ENCODE measurements around the gene DUS2. TPM values are rescaled to one million over a fixed set of nuclear protein-coding genes. Genes with fewer than 3 reads are reported as not detected.

Gene DUS2
- total and polyA plus RNA-seq, 2 of the 8 experiments (the other 6 are each of a cell fraction or from before 2014, with no cell fraction given) = 17.2 to 27.0 TPM

- Histone ChIP-seq H3K27me3 (replicated peaks in 1 of 4; ENCODE audit: control insufficient read depth in 3 of 4, extremely low read depth in 1 of 4, insufficient read depth in 3 of 4, low read length in 3 of 4) (no peaks in the 10 kb centered on the region), H3K4me2 (ENCODE audit: insufficient read depth in 1 of 2, low read depth in 2 of 2, low read length in 2 of 2) (no peak overlapping the region), H3K23ac (ENCODE audit: insufficient read length) (no peak overlapping the region), H4K91ac (replicated peaks; ENCODE audit: insufficient read length, low read length) (no peak overlapping the region), H3K56ac (replicated peaks; ENCODE audit: insufficient read length, low read depth, low read length) (no peak overlapping the region), H2AK5ac (ENCODE audit: low read depth, low read length) (no peak overlapping the region), H3K36me3 (ENCODE audit: control insufficient read depth in 2 of 4, insufficient read depth in 4 of 4, low read length in 3 of 4) (peaks cover 13 to 35% (median 31%) of the 10 kb centered on the region in 4 experiments; a peak in 7 of 8 replicates), H2BK5ac (ENCODE audit: low read depth, low read length) (no peak overlapping the region), H3K79me2 (ENCODE audit: control insufficient read depth in 1 of 2, insufficient read depth in 2 of 2, low read length in 2 of 2) (no peaks in the 10 kb centered on the region), H3K27ac (ENCODE audit: low read depth, low read length) (no peak overlapping the region), H3K4ac (replicated peaks; ENCODE audit: insufficient read length, low read depth, low read length) (no peak overlapping the region), H3K23me2 (ENCODE audit: low read depth, low read length) (no peaks in the 10 kb centered on the region), H4K5ac (ENCODE audit: insufficient read length, low read depth, low read length) (no peak overlapping the region), H3K18ac (ENCODE audit: extremely low read depth, low read length) (no peak overlapping the region), H4K8ac (ENCODE audit: extremely low read depth, insufficient read depth, low read length) (no peak overlapping the region), H3K9ac (replicated peaks in 1 of 4; ENCODE audit: extremely low read depth in 1 of 4, low read depth in 3 of 4, low read length in 3 of 4) (no peak overlapping the region), H3K9me3 (ENCODE audit: insufficient read depth in 2 of 2, low read depth in 1 of 2, low read length in 1 of 2) (no peaks in the 10 kb centered on the region), H2BK20ac (ENCODE audit: low read length) (no peak overlapping the region), H2AFZ (ENCODE audit: low read length) (no peak overlapping the region), H4K20me1 (replicated peaks in 1 of 2; ENCODE audit: control insufficient read depth in 1 of 2, insufficient read depth in 2 of 2, low read length in 2 of 2) (peaks cover 0 to 5% of the 10 kb centered on the region in 2 experiments), H3K79me1 (ENCODE audit: low read depth, low read length) (no peaks in the 10 kb centered on the region), H2BK12ac (ENCODE audit: low read depth, low read length) (no peak overlapping the region), H3K14ac (ENCODE audit: insufficient read length) (no peak overlapping the region), H2BK120ac (replicated peaks; ENCODE audit: low read depth, low read length) (no peak overlapping the region), H2BK15ac (ENCODE audit: low read length) (no peak overlapping the region), H3K4me1 (replicated peaks in 1 of 4; ENCODE audit: control insufficient read depth in 3 of 4, insufficient read depth in 4 of 4, low read length in 3 of 4) (no peaks in the 10 kb centered on the region), H3K4me3 (ENCODE audit: extremely low read depth in 1 of 4, insufficient read depth in 2 of 4, low read depth in 3 of 4, low read length in 4 of 4) (no peak overlapping the region)
- POLR2A ChIA-PET (ENCODE audit: partially characterized antibody) = interaction anchor here (0.7 to 4.2 kb wide), 2 partner anchors 12 to 49 kb away, joined by 3 to 19 read pairs; partner anchors contain the start of genes DDX28, DUS2 and NFATC3
- DNase-seq (ENCODE audit: low read depth in 1 of 2, low spot score in 2 of 2) (peak in 1 of 2 experiments; percentile 0), FAIRE-seq (no peak)
- CTCF ChIA-PET (ENCODE audit: partially characterized antibody) = interaction anchor here (0.9 to 2.5 kb wide), 6 partner anchors 8 to 157 kb away, joined by 3 to 19 read pairs (median 4); no protein-coding TSS in a partner anchor
- 89% methylated on average over 1 of the region's 1 CpG; no CpG with 5 or more reads in 1 of the 2 experiments for WGBS, 2 experiments (ENCODE audit: extremely low coverage in 1 of 2, insufficient coverage in 1 of 2, insufficient read length in 1 of 2, insufficient replicate concordance in 2 of 2, low coverage in 1 of 2, low lambda C conversion rate in 2 of 2, missing lambda C conversion rate in 1 of 2)
- TF ChIP-seq SIX5 (IDR thresholded peaks at IDR 0.05; ENCODE audit: low read depth, low read length) = no peak
- TF ChIP-seq CBX5 (IDR thresholded peaks at IDR 0.05; ENCODE audit: low read depth, low read length) = no peak
- no peak for TF ChIP-seq TCF12 (IDR thresholded peaks at IDR 0.05; ENCODE audit: low read depth, low read length)
- TF ChIP-seq RFX5 (IDR thresholded peaks at IDR 0.05; ENCODE audit: borderline replicate concordance, low read depth, low read length) = no peak
- no peak for TF ChIP-seq SIRT6 (IDR thresholded peaks at IDR 0.05; ENCODE audit: low read length)
- no peak for TF ChIP-seq MAFK (IDR thresholded peaks at IDR 0.05; ENCODE audit: low read depth, low read length)
- TF ChIP-seq EP300 (IDR thresholded peaks at IDR 0.05; ENCODE audit: borderline replicate concordance in 1 of 2, low read depth in 2 of 2, low read length in 2 of 2) = no peak
- TF ChIP-seq HDAC6 (IDR thresholded peaks at IDR 0.05; ENCODE audit: low read depth, low read length) = no peak
- no peak for TF ChIP-seq CHD1 (IDR thresholded peaks at IDR 0.05; ENCODE audit: low read depth, low read length)
- no peak for TF ChIP-seq JUN (IDR thresholded peaks at IDR 0.05; ENCODE audit: low read depth, low read length)
- no peak for TF ChIP-seq KDM4A (IDR thresholded peaks at IDR 0.05; ENCODE audit: low read depth, low read length, severe bottlenecking)
- no peak for TF ChIP-seq POLR2A (IDR thresholded peaks at IDR 0.05; ENCODE audit: control extremely low read depth in 1 of 2, low read depth in 2 of 2, low read length in 2 of 2)
- TF ChIP-seq ATF3 (IDR thresholded peaks at IDR 0.05; ENCODE audit: insufficient read depth, low read depth, low read length) = no peak
- TF ChIP-seq SRF (IDR thresholded peaks at IDR 0.05; ENCODE audit: low read depth, low read length) = no peak
- TF ChIP-seq NANOG (IDR thresholded peaks at IDR 0.05; ENCODE audit: insufficient read depth, low read depth, low read length, poor library complexity, severe bottlenecking) = no peak
These were observed 48.4 kb downstream of the DUS2 start for GRCh38 chr16:68071518-68071901.

Data from H1 (cell line).